IMR-90 (cell line): ENCODE data around the gene MMGT1.

ENCODE experiments used
- CTCF ChIP-seq: conservative IDR thresholded peaks from 2 replicates; pipeline ENCODE4 v1.5.1; 2012; ENCODE audit warnings: mild to moderate bottlenecking, low read depth, low read length, improper control_type of control experiment
- ELK1 ChIP-seq: fragments of 150-350 bp; IDR thresholded peaks from 2 replicates; pipeline ENCODE4 v1.6.1; 2016; ENCODE audit warnings: low read depth, mild to moderate bottlenecking, low read length, moderate library complexity, borderline replicate concordance
- MXI1 ChIP-seq: IDR thresholded peaks from 2 replicates; pipeline ENCODE4 v1.6.1; 2012; ENCODE audit warnings: low read depth, mild to moderate bottlenecking, low read length, moderate library complexity, borderline replicate concordance
- NFE2L2 ChIP-seq: fragments of 150-350 bp; IDR thresholded peaks from 2 replicates; pipeline ENCODE4 v1.6.1; 2016; ENCODE audit warnings: low read depth, mild to moderate bottlenecking, low read length
- RAD21 ChIP-seq: IDR thresholded peaks from 2 replicates; pipeline ENCODE4 v1.6.1; 2012; ENCODE audit warnings: low read length, improper control_type of control experiment
- SMC3 ChIP-seq: fragments of 150-350 bp; IDR thresholded peaks from 2 replicates; pipeline ENCODE4 v1.6.1; 2016; ENCODE audit warnings: low read depth, mild to moderate bottlenecking, antibody characterized with exemption, low read length, moderate library complexity

- TF ChIP-seq CTCF (no peak), RAD21 (no peak), SMC3 (no peak), ELK1 (no peak), MXI1 (no peak), NFE2L2 (no peak)
Observed at GRCh38 chrX:135988245-135988644, 14.5 kb upstream of the MMGT1 start.
